Left lung (tissue), 8 donors: Measurements from ENCODE around the gene USP8. TPM values are rescaled to one million over a fixed set of nuclear protein-coding genes. Genes with fewer than 3 reads are reported as not detected.

Experiments
- polyA plus RNA-seq, 6 donors: library from polyadenylated mRNA; unstranded; fragments of 120-200 nt; gene quantifications; one replicate each; pipeline ENCODE4 v1.2.1, GENCODE V29; 2013; ENCODE audit not compliant: insufficient read length in 6 of 6
- total RNA-seq, 2 donors: library from RNA; stranded (reverse); fragmentation: NEBNext Ultra II Directional; extraction: Animal tissue kit (Norgen Biotek cat#: 25700); gene quantifications; one replicate each; pipeline ENCODE4 v1.2.1, GENCODE V29; 2021
- donor health status: DM: no; HTN: yes; CAD: no.
- donor health status: DM: no; HTN: no; CAD: no.

Gene USP8
- total and polyA plus RNA-seq, 8 donors, result 51.3 to 68.6 (median 60.8) TPM

Other genes with a start within 250 kb of the USP8 start
- gene SLC27A2, start 242.2 kb upstream of the USP8 start, total RNA-seq, result 1 to 10 TPM; 2.0 to 2.9 TPM
- gene SLC27A2, start 242.2 kb upstream of the USP8 start, polyA plus RNA-seq, result 10 to 100 TPM in 1 of 6 donors, 1 to 10 TPM in 5; 3.8 to 11.3 (median 6.8) TPM
- gene HDC, start 158.7 kb upstream of the USP8 start, total RNA-seq, result 1 to 10 TPM; 3.1 to 4.6 TPM
- gene HDC, start 158.7 kb upstream of the USP8 start, polyA plus RNA-seq, result 1 to 10 TPM in 4 of 6 donors, under 1 TPM in 2; 0.64 to 2.5 (median 1.1) TPM
- gene GABPB1, start 69.2 kb upstream of the USP8 start, total RNA-seq, result 10 to 100 TPM; 17.8 to 18.7 TPM
- 10 to 100 TPM; 35.6 to 40.0 (median 37.8) TPM for gene GABPB1, start 69.2 kb upstream of the USP8 start, polyA plus RNA-seq
- not detected for gene USP50, start 122.3 kb downstream of the USP8 start, total RNA-seq
- gene USP50, start 122.3 kb downstream of the USP8 start, polyA plus RNA-seq, result 1 to 10 TPM in 1 of 6 donors, under 1 TPM in 5; 0.30 to 1.3 (median 0.54) TPM